Neuronal stem cell (in vitro differentiated cells): ENCODE measurements around the gene SEC14L3.
A peak's percentile ranks its signal among the peaks of the same experiment; 100 is the strongest.

ENCODE experiments used
- DNase-seq: peaks from one replicate; pipeline ENCODE4 v3.0.0-alpha.2; 2013; ENCODE audit warnings: low spot score
- H2AFZ ChIP-seq: one replicate; pipeline ENCODE4 v1.6.1; 2013; ENCODE audit warnings: mild to moderate bottlenecking, low read length, inconsistent platforms
- H2AK5ac ChIP-seq: 2 replicates; pipeline ENCODE4 v1.6.1; 2013; ENCODE audit warnings: low read depth, mild to moderate bottlenecking, inconsistent platforms, low read length, moderate library complexity, mixed read lengths
- H2BK120ac ChIP-seq: 2 replicates; pipeline ENCODE4 v1.6.1; 2013; ENCODE audit warnings: low read depth, mild to moderate bottlenecking, inconsistent platforms, low read length, moderate library complexity, mixed read lengths
- H2BK12ac ChIP-seq: one replicate; pipeline ENCODE4 v1.6.1; 2013; ENCODE audit warnings: low read length, inconsistent platforms
- H2BK15ac ChIP-seq: 2 replicates; pipeline ENCODE4 v1.6.1; 2013; ENCODE audit warnings: mild to moderate bottlenecking, low read length, inconsistent platforms, mixed read lengths
- H2BK5ac ChIP-seq: one replicate; pipeline ENCODE4 v1.6.1; 2013; ENCODE audit warnings: inconsistent platforms, mild to moderate bottlenecking, low read length, moderate library complexity
- H3K14ac ChIP-seq: one replicate; pipeline ENCODE4 v1.6.1; 2013; ENCODE audit warnings: low read length, inconsistent platforms
- H3K18ac ChIP-seq: 2 replicates; pipeline ENCODE4 v1.6.1; 2013; ENCODE audit warnings: low read length, inconsistent platforms
- H3K23ac ChIP-seq: 2 replicates; pipeline ENCODE4 v1.6.1; 2013; ENCODE audit warnings: low read depth, mild to moderate bottlenecking, mixed read lengths, low read length, inconsistent platforms; ENCODE audit not compliant: poor library complexity
- H3K27ac ChIP-seq: replicated peaks from 3 replicates; pipeline ENCODE4 v1.5.1; 2013; ENCODE audit warnings: low read length, inconsistent platforms
- H3K27me3 ChIP-seq, 3 experiments: 2 replicates each; pipeline ENCODE4 v1.6.1; 2013; ENCODE audit warnings: low read length in 3 of 3, mild to moderate bottlenecking in 2 of 3, inconsistent platforms in 1 of 3, low read depth in 1 of 3, mixed read lengths in 1 of 3, moderate library complexity in 1 of 3; ENCODE audit not compliant: control insufficient read depth in 3 of 3, insufficient read depth in 3 of 3
- H3K36me3 ChIP-seq, 2 donors: replicated peaks in 1 of 2; 2 replicates each; pipeline ENCODE4 v1.6.1; 2013; ENCODE audit warnings: low read length in 2 of 2; ENCODE audit not compliant: control insufficient read depth in 2 of 2, insufficient read depth in 2 of 2
- H3K4ac ChIP-seq: 2 replicates; pipeline ENCODE4 v1.6.1; 2013; ENCODE audit warnings: inconsistent platforms, mild to moderate bottlenecking, low read length, moderate library complexity
- H3K4me1 ChIP-seq, 2 donors: 1 replicate in 1 of 2; 2 replicates in 1 of 2; pipeline ENCODE4 v1.6.1; 2013; ENCODE audit warnings: low read length in 2 of 2, low read depth in 1 of 2; ENCODE audit not compliant: control insufficient read depth in 2 of 2, insufficient read depth in 1 of 2
- H3K4me2 ChIP-seq: one replicate; pipeline ENCODE4 v1.6.1; 2013; ENCODE audit warnings: mild to moderate bottlenecking, low read length, inconsistent platforms; ENCODE audit not compliant: insufficient read depth, poor library complexity, severe bottlenecking
- H3K4me3 ChIP-seq, 2 donors: 2 replicates each; pipeline ENCODE4 v1.5.1; 2013; ENCODE audit warnings: low read length in 2 of 2, mild to moderate bottlenecking in 2 of 2, inconsistent platforms in 1 of 2, moderate library complexity in 1 of 2
- H3K79me1 ChIP-seq: one replicate; pipeline ENCODE4 v1.6.1; 2013; ENCODE audit warnings: low read depth, mild to moderate bottlenecking, inconsistent platforms, low read length, moderate library complexity
- H3K9ac ChIP-seq: one replicate; pipeline ENCODE4 v1.6.1; 2013; ENCODE audit warnings: mild to moderate bottlenecking, low read depth, low read length, inconsistent platforms; ENCODE audit not compliant: poor library complexity
- H3K9me3 ChIP-seq, 2 donors: replicated peaks in 1 of 2; 2 replicates each; pipeline versions ENCODE3 to v1.6.1; 2013; ENCODE audit warnings: low read length in 2 of 2, mild to moderate bottlenecking in 2 of 2, inconsistent platforms in 1 of 2, low read depth in 1 of 2, mixed read lengths in 1 of 2, moderate library complexity in 1 of 2; ENCODE audit not compliant: control insufficient read depth in 2 of 2, insufficient read depth in 1 of 2
- H4K8ac ChIP-seq: one replicate; pipeline ENCODE4 v1.6.1; 2013; ENCODE audit warnings: low read depth, mild to moderate bottlenecking, inconsistent platforms, low read length, moderate library complexity
- H4K91ac ChIP-seq: one replicate; pipeline ENCODE4 v1.6.1; 2013; ENCODE audit warnings: low read length, low read depth, mild to moderate bottlenecking, inconsistent platforms; ENCODE audit not compliant: poor library complexity
- WGBS, 2 donors: extraction: QIAGEN DNeasy Blood & Tissue Kit; methylation state at CpG; one replicate each; pipeline ENCODE4 v1.1.7; 2013; ENCODE audit warnings: missing lambda C conversion rate in 2 of 2, mixed read lengths in 1 of 2; ENCODE audit not compliant: insufficient read length in 2 of 2, insufficient replicate concordance in 1 of 2; ENCODE audit errors: extremely low coverage in 2 of 2; 5-methylcytosine and 5-hydroxymethylcytosine counted together

SEC14L3 gene

GRCh38 chr22:30439836-30440235 lies 32.0 kb downstream of the SEC14L3 start:
- H3K9ac ChIP-seq, result no peak overlapping the region
- no peak overlapping the region for H3K23ac ChIP-seq
- H2BK12ac ChIP-seq, result no peak overlapping the region
- H3K4me1 ChIP-seq, result peaks cover 2 to 4% of the 10 kb centered on the region in 2 donors
- peak overlapping the region; percentile 5 for H2BK5ac ChIP-seq
- peaks cover 0 to 8% (median 0%) of the 10 kb centered on the region in 3 experiments for H3K27me3 ChIP-seq
- peak overlapping the region; percentile 69 for H2BK15ac ChIP-seq
- no peak overlapping the region for H3K4ac ChIP-seq
- no peaks in the 10 kb centered on the region for H3K79me1 ChIP-seq
- H3K4me2 ChIP-seq, result no peak overlapping the region
- H3K14ac ChIP-seq, result peak overlapping the region; percentile 47
- DNase-seq, result no peak
- H2BK120ac ChIP-seq, result no peak overlapping the region
- no peaks in the 10 kb centered on the region for H3K36me3 ChIP-seq
- H3K4me3 ChIP-seq, result no peak overlapping the region
- no peak overlapping the region for H4K8ac ChIP-seq
- no peak overlapping the region for H4K91ac ChIP-seq
- no peak overlapping the region for H3K27ac ChIP-seq
- no peak overlapping the region for H2AFZ ChIP-seq
- WGBS, 2 donors, result no CpG with 5 or more reads among the region's 11 CpGs
- peaks cover 0 to 2% of the 10 kb centered on the region in 2 donors for H3K9me3 ChIP-seq
- no peak overlapping the region for H2AK5ac ChIP-seq
- peak overlapping the region; percentile 24 for H3K18ac ChIP-seq

DNA sequence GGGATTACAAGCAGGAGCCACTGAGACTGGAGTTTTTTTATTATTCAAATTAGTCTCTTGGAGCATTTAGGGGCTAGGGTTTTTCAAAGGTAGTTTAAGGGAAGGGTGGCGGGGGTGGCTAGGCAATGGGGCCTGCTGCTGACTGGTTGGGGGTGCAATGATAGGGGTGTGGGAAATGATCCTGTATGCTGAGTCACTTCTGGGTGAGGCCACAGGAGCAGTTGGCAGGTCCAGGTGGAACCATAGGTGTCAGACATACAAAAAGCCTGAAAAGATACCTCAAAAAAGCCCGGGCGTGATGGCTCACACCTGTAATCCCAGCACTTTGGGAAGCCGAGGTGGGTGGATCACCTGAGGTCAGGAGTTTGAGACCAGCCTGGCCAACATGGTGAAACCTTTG lies 32.6 kb downstream of the SEC14L3 start:
- no peak overlapping the region for H3K9ac ChIP-seq
- DNase-seq, result no peak
- H3K79me1 ChIP-seq, result no peaks in the 10 kb centered on the region
- H2BK12ac ChIP-seq, result no peak overlapping the region
- H2BK5ac ChIP-seq, result no peak overlapping the region
- H3K18ac ChIP-seq, result no peak overlapping the region
- WGBS, 2 donors, result no CpG with 5 or more reads among the region's 4 CpGs
- peaks cover 0 to 8% (median 0%) of the 10 kb centered on the region in 3 experiments for H3K27me3 ChIP-seq
- H2AFZ ChIP-seq, result no peak overlapping the region
- H3K9me3 ChIP-seq, result peaks cover 0 to 2% of the 10 kb centered on the region in 2 donors
- no peaks in the 10 kb centered on the region for H3K36me3 ChIP-seq
- H3K4me2 ChIP-seq, result no peak overlapping the region
- H3K4me3 ChIP-seq, result no peak overlapping the region
- no peak overlapping the region for H2BK15ac ChIP-seq
- H4K91ac ChIP-seq, result no peak overlapping the region
- H3K4ac ChIP-seq, result no peak overlapping the region
- H2BK120ac ChIP-seq, result no peak overlapping the region
- no peaks in the 10 kb centered on the region for H3K4me1 ChIP-seq
- no peak overlapping the region for H3K27ac ChIP-seq
- no peak overlapping the region for H3K23ac ChIP-seq
- H2AK5ac ChIP-seq, result no peak overlapping the region
- H3K14ac ChIP-seq, result no peak overlapping the region
- no peak overlapping the region for H4K8ac ChIP-seq

GRCh38 chr22:30438559-30438958 lies 33.3 kb downstream of the SEC14L3 start:
- Histone ChIP-seq H3K9me3 (peaks cover 0 to 2% of the 10 kb centered on the region in 2 donors), H2BK120ac (no peak overlapping the region), H3K79me1 (no peaks in the 10 kb centered on the region), H3K36me3 (no peaks in the 10 kb centered on the region), H4K91ac (no peak overlapping the region), H3K4ac (no peak overlapping the region), H3K18ac (no peak overlapping the region), H2BK15ac (no peak overlapping the region), H4K8ac (no peak overlapping the region), H3K4me2 (no peak overlapping the region), H2BK12ac (no peak overlapping the region), H3K27ac (no peak overlapping the region), H3K27me3 (peaks cover 0 to 8% (median 0%) of the 10 kb centered on the region in 3 experiments), H3K14ac (no peak overlapping the region), H2AK5ac (no peak overlapping the region), H2AFZ (no peak overlapping the region), H3K23ac (no peak overlapping the region), H2BK5ac (no peak overlapping the region), H3K4me1 (no peaks in the 10 kb centered on the region), H3K9ac (no peak overlapping the region), H3K4me3 (no peak overlapping the region)
- WGBS, 2 donors, result no CpG with 5 or more reads among the region's 3 CpGs
- DNase-seq, result no peak

GRCh38 chr22:30436196-30436595 lies 35.6 kb downstream of the SEC14L3 start:
- Histone ChIP-seq H3K27ac (no peak overlapping the region), H4K91ac (no peak overlapping the region), H3K9ac (no peak overlapping the region), H3K4me1 (no peaks in the 10 kb centered on the region), H4K8ac (no peak overlapping the region), H2BK120ac (no peak overlapping the region), H3K9me3 (peaks cover 0 to 2% of the 10 kb centered on the region in 2 donors), H2AFZ (peak overlapping the region; percentile 82), H3K79me1 (no peaks in the 10 kb centered on the region), H2BK12ac (no peak overlapping the region), H3K4me3 (no peak overlapping the region), H3K4ac (no peak overlapping the region), H3K4me2 (no peak overlapping the region), H2BK15ac (no peak overlapping the region), H3K27me3 (peaks cover 0 to 6% (median 0%) of the 10 kb centered on the region in 3 experiments), H3K18ac (no peak overlapping the region), H3K36me3 (no peaks in the 10 kb centered on the region), H3K14ac (no peak overlapping the region), H2BK5ac (no peak overlapping the region), H3K23ac (no peak overlapping the region), H2AK5ac (no peak overlapping the region)
- WGBS, 2 donors, result no CpG with 5 or more reads among the region's 2 CpGs
- no peak for DNase-seq
